Stimulated activated CD8-positive, alpha-beta memory T cell treated with anti-CD3 and anti-CD28 coated beads, Interleukin-15, amount 100 ng/mL, for 4 hours (primary cell): ENCODE measurements around the gene WIPF3.
"Not testable (repeated sequence)": the region's sequence is repeated elsewhere in the genome, so short reads cannot be mapped to it uniquely, and the experiment has no call there.

Experiments used
- DNase-seq, 2 donors: peaks; one replicate each; pipeline ENCODE4 v3.0.0-alpha.2; 2020; ENCODE audit warnings: low read depth in 2 of 2

Gene WIPF3

GRCh38 chr7:29955075-29955792 lies 148.9 kb downstream of the WIPF3 start:
- no peak for DNase-seq

GRCh38 chr7:29955799-29956486 lies 149.6 kb downstream of the WIPF3 start:
- no peak for DNase-seq

GRCh38 chr7:29956487-29956836 lies 150.2 kb downstream of the WIPF3 start:
- DNase-seq = no peak

GRCh38 chr7:29957521-29958310 lies 151.4 kb downstream of the WIPF3 start:
- DNase-seq = no peak

GRCh38 chr7:29958667-29959358 lies 152.5 kb downstream of the WIPF3 start:
- DNase-seq = no peak

GRCh38 chr7:29961611-29962010 lies 155.3 kb downstream of the WIPF3 start:
- DNase-seq = not testable (repeated sequence)

- no peak for DNase-seq
Observed at GRCh38 chr7:29962035-29962434, 155.7 kb downstream of the WIPF3 start.

GRCh38 chr7:29965030-29965429 lies 158.7 kb downstream of the WIPF3 start:
- DNase-seq = no peak
